ENCODE results near the gene ZNF227.

ZNF227 gene

DNA sequence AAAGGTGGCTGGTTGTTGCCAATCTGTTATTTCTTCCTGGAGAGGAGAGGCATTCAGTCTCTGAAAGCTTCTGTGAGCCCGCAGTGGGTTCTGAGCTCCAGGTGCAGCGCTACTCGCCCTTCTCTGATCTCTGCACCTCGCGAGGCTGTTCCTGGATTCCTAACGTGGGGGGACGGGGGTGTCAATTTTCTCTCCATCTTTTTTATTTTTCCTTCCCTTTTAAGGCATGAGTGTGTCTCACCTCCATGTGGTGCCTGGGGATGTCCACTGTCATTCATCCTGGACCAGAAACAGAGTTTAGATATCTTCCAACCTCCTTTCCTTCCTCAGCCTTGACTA, 48.0 kb downstream of the ZNF227 start:
- Histone ChIP-seq H3K27me3 (ENCODE audit: low read depth, low read length) (no peaks in the 10 kb centered on the region), H3K27ac (ENCODE audit: low read length) (no peak overlapping the region), H3K9me3 (ENCODE audit: insufficient read depth, low read length) (peaks cover 13% of the 10 kb centered on the region; the same call in 1 of the 2 replicates), H3K36me3 (replicated peaks; ENCODE audit: low read depth, low read length) (no peaks in the 10 kb centered on the region), H3K4me2 (ENCODE audit: low read length) (no peak overlapping the region), H2AFZ (ENCODE audit: low read depth, low read length) (no peak overlapping the region), H4K20me1 (ENCODE audit: insufficient read depth, low read length) (no peaks in the 10 kb centered on the region), H3K4me1 (ENCODE audit: low read length) (no peaks in the 10 kb centered on the region), H3K79me2 (ENCODE audit: low read length) (no peaks in the 10 kb centered on the region), H3K4me3 (ENCODE audit: low read length) (no peak overlapping the region), H3K9ac (ENCODE audit: low read length) (no peak overlapping the region)
- TF ChIP-seq EZH2phosphoT487 (IDR thresholded peaks at IDR 0.05; ENCODE audit: low read depth): no peak
- TF ChIP-seq, protein P1, sequence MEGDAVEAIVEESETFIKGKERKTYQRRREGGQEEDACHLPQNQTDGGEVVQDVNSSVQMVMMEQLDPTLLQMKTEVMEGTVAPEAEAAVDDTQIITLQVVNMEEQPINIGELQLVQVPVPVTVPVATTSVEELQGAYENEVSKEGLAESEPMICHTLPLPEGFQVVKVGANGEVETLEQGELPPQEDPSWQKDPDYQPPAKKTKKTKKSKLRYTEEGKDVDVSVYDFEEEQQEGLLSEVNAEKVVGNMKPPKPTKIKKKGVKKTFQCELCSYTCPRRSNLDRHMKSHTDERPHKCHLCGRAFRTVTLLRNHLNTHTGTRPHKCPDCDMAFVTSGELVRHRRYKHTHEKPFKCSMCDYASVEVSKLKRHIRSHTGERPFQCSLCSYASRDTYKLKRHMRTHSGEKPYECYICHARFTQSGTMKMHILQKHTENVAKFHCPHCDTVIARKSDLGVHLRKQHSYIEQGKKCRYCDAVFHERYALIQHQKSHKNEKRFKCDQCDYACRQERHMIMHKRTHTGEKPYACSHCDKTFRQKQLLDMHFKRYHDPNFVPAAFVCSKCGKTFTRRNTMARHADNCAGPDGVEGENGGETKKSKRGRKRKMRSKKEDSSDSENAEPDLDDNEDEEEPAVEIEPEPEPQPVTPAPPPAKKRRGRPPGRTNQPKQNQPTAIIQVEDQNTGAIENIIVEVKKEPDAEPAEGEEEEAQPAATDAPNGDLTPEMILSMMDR (IDR thresholded peaks at IDR 0.05; ENCODE audit: low read depth, low read length): no peak

DNA sequence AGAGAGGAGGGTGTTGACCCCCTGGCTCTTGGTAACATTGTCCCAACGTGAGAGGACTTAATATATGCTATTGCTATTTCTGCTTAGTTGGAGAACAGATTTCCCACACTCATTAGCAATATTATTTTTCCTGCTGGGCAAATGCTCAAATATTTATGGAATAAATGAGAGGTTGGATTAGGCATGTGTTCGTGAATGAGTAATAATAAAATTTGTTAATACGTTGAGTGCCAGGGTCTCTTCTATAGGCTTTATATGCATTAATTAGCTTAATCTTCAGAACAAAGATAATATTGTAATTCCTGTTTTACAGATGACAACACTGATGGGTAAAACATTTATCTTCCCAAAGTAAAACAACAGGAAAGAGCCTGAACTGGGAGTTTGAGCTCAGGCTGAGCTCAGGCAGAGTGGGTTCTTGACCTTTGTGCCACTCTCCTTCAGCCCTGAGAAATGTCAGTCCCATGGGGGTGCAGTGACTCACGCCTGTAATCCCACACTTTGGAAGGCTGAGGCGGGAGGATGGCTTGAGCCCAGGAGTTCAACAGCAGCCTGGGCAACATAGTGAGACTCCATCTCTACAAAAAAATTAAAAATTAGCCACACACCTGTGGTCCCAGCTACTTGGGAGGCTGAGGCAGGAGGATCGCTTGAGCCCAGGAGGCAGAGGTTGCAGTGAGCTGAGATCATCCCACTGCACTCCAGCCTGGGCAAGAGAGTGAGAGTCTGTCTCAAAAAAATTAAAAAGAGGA, 48.5 kb downstream of the ZNF227 start:
- Histone ChIP-seq H3K4me3 (ENCODE audit: low read length) (no peak overlapping the region), H4K20me1 (ENCODE audit: insufficient read depth, low read length) (no peaks in the 10 kb centered on the region), H3K4me1 (ENCODE audit: low read length) (no peaks in the 10 kb centered on the region), H3K79me2 (ENCODE audit: low read length) (no peaks in the 10 kb centered on the region), H2AFZ (ENCODE audit: low read depth, low read length) (no peak overlapping the region), H3K9ac (ENCODE audit: low read length) (no peak overlapping the region), H3K9me3 (ENCODE audit: insufficient read depth, low read length) (peaks cover 8% of the 10 kb centered on the region; the same call in 1 of the 2 replicates), H3K4me2 (ENCODE audit: low read length) (no peak overlapping the region), H3K36me3 (replicated peaks; ENCODE audit: low read depth, low read length) (no peaks in the 10 kb centered on the region), H3K27me3 (ENCODE audit: low read depth, low read length) (no peaks in the 10 kb centered on the region), H3K27ac (ENCODE audit: low read length) (no peak overlapping the region)
- TF ChIP-seq, protein P1 (IDR thresholded peaks at IDR 0.05; ENCODE audit: low read depth, low read length): no peak
- TF ChIP-seq EZH2phosphoT487 (IDR thresholded peaks at IDR 0.05; ENCODE audit: low read depth): no peak

DNA sequence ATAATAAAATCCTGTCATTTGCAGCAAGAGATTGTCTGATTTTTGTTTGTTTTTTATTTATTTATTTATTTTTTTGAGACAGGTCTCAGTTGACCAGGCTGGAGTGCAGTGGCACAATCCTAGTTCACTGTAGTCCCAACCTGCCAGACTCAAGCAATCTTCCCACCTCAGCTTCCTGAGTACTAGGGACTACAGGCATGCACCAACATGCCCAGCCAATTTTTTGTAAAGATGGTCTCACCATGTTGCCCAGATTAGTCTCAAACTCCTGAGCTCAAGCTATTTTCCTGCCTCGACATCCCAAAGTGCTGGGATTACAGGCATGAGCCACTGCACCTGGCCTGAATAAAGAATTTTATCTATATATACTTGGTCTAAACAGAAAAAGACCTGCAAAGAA, 65.0 kb downstream of the ZNF227 start:
- Histone ChIP-seq H3K4me2 (ENCODE audit: low read length) (no peak overlapping the region), H3K36me3 (replicated peaks; ENCODE audit: low read depth, low read length) (no peaks in the 10 kb centered on the region), H3K4me3 (ENCODE audit: low read length) (no peak overlapping the region), H2AFZ (ENCODE audit: low read depth, low read length) (no peak overlapping the region), H3K79me2 (ENCODE audit: low read length) (no peaks in the 10 kb centered on the region), H3K9ac (ENCODE audit: low read length) (no peak overlapping the region), H3K27ac (ENCODE audit: low read length) (no peak overlapping the region), H3K9me3 (ENCODE audit: insufficient read depth, low read length) (peaks cover 16% of the 10 kb centered on the region), H3K27me3 (ENCODE audit: low read depth, low read length) (no peaks in the 10 kb centered on the region), H3K4me1 (ENCODE audit: low read length) (no peaks in the 10 kb centered on the region), H4K20me1 (ENCODE audit: insufficient read depth, low read length) (no peaks in the 10 kb centered on the region)
- no peak for TF ChIP-seq EZH2phosphoT487 (IDR thresholded peaks at IDR 0.05; ENCODE audit: low read depth)
- TF ChIP-seq, protein P1 (IDR thresholded peaks at IDR 0.05; ENCODE audit: low read depth, low read length): no peak

DNA sequence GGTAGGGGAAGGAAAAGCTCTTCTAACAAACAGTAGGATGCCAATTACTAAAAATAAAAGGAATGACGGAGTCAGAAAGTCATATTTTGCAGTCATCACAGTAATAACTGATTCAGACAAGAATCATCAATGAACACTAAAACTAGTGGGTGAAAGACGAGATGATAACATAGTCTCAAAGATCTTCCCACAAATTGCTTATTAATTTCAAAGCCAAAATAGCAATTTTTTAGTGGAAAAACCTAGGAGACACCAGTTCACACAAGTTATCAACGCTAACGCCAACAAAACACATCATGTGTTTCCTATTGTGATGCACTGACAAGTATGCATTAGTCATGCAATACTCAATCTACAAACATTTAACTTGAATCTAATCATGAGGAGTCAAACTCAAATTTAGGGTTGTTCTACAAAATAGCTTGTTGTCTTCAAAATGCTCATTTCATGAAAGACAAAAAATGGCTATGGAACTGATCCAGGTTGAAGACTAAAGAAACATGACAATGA, 65.9 kb downstream of the ZNF227 start:
- Histone ChIP-seq H3K27me3 (ENCODE audit: low read depth, low read length) (no peaks in the 10 kb centered on the region), H3K27ac (ENCODE audit: low read length) (no peak overlapping the region)

More for the DNA sequence above, 65.9 kb downstream of the ZNF227 start:
- Histone ChIP-seq H2AFZ (ENCODE audit: low read depth, low read length) (no peak overlapping the region), H3K9me3 (ENCODE audit: insufficient read depth, low read length) (peaks cover 11% of the 10 kb centered on the region; the same call in 1 of the 2 replicates), H3K4me1 (ENCODE audit: low read length) (no peaks in the 10 kb centered on the region), H3K79me2 (ENCODE audit: low read length) (no peaks in the 10 kb centered on the region), H3K36me3 (replicated peaks; ENCODE audit: low read depth, low read length) (no peaks in the 10 kb centered on the region), H3K4me3 (ENCODE audit: low read length) (no peak overlapping the region), H3K9ac (ENCODE audit: low read length) (no peak overlapping the region), H3K4me2 (ENCODE audit: low read length) (no peak overlapping the region), H4K20me1 (ENCODE audit: insufficient read depth, low read length) (no peaks in the 10 kb centered on the region)
- TF ChIP-seq EZH2phosphoT487 (IDR thresholded peaks at IDR 0.05; ENCODE audit: low read depth): no peak
- TF ChIP-seq, protein P1 (IDR thresholded peaks at IDR 0.05; ENCODE audit: low read depth, low read length): no peak
